NCI-H460 (cell line): ENCODE data around the gene PPP4R2. TPM values are rescaled to one million over a fixed set of nuclear protein-coding genes. Genes with fewer than 3 reads are reported as not detected.
A peak's percentile ranks its signal among the peaks of the same experiment; 100 is the strongest.

Experiments
- DNase-seq: peaks from one replicate; pipeline ENCODE4 v3.0.0-alpha.2; 2016; ENCODE audit warnings: low read depth; ENCODE audit errors: extremely low read depth
- total RNA-seq: library from RNA; depleted of rRNA; stranded (reverse); fragments of >200 nt; shearing (Covaris generic); gene quantifications from 2 replicates; pipeline ENCODE4 v1.2.3, GENCODE V29; 2014

PPP4R2 gene
- total RNA-seq, 1 experiment from 2014 or later, result 45.4 TPM

DNA sequence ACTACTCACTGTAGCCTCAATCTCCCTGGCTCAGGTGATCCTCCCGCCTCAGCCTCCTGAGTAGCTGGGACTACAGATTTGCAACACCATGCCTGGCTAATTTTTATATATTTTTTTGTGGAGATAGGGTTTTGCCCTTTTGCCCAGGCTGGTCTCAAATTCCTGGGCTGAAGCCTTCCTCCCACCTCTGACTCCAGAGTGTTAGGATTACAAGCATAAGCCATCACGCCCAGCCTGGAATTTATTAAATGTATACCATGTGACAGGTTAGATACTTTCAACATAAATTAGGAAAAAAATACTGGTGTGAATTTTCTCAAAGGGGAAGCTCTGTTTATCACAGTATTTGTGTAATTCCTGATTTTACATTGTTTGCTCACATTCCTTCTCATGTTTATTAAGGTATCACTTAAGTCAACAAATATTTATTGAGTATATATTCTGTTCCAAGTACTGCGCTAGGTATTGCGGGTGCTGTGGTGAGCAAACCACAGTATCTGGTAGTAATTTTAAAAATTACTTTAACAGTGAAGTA is 24.8 kb downstream of the PPP4R2 start:
- DNase-seq, result no peak

- no peak for DNase-seq
Measured at GRCh38 chr3:73024836-73025235, 28.2 kb downstream of the PPP4R2 start.

DNA sequence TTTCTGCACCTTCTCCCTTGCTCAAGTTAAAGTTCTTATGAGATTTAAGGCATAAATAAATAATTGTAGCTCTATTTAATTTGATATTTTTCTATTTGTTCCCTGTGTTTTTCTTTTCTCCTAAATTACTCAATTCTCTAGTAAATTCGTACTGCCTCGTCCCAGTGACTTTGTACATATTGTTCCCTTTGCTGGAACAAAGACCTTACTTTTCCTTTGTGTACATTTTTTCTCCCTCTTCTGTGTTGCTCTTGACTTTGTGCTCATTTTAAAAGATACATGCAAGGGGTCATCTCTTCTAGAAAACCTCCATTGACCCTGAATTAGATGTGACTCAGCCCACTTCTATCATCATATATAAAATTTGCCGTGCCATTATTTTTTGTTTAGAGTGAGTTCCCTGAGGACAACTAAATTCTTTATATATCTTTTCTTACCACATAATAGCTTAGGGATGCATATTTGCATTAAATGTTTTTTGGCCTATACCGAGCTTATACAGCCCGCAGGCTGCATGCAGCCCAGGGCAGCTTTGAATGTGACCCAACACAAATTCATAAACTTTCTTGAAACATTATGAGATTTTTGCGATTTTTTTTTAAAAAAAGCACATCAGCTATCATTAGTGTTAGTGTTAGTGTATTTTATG is 29.6 kb downstream of the PPP4R2 start:
- DNase-seq, result no peak

- DNase-seq, result no peak
Measured at GRCh38 chr3:73026760-73027113, 30.1 kb downstream of the PPP4R2 start.

GRCh38 chr3:73028803-73029202 is 32.2 kb downstream of the PPP4R2 start:
- DNase-seq, result no peak

DNA sequence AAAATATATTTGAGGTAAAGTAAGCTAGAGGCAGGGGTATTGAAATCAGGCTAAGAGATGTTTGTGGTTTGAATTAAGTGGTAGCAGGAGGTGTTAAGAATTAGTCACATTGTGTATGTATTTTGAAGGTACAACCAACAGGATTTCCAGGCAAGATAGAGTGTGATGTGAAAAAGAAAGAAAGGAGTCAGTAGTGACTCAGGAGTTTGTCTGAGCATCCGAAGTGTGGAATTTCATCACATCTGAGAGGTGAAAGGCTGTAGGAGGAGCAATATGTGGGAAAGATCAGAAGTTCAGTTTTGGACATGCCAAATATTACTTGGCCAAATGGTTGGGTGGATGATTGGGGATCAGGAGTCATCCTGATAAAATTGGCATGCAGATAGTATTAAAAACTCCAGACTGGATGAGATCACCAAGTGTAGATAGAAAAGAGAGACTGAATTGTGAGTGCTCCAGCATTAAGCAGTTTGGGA is 32.7 kb downstream of the PPP4R2 start:
- DNase-seq, result peak; percentile 27

DNA sequence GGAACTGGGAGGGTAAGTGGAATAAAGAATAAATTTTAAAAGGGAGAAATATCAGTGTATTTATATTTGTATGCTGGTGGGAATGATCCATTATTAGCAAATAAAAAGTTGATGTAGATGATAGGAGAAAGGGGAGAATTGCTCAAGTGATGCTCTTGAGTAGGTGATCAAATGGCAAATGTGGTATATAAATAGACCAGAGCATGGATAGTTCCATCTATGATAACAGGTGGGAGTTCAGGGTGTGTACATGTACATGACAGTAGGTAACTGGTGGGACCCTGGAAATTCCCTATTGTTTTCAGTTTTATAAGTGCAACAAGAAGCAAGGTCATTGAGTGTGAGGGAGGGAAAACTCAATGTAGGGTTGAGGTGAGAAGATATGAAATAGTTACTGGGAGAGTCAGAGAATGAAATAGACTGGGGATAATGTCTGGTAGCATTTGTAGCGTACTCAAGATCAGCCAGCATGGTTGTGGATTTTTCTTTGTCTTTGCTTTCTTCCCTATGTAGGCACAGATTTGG is 33.5 kb downstream of the PPP4R2 start:
- no peak for DNase-seq

DNA sequence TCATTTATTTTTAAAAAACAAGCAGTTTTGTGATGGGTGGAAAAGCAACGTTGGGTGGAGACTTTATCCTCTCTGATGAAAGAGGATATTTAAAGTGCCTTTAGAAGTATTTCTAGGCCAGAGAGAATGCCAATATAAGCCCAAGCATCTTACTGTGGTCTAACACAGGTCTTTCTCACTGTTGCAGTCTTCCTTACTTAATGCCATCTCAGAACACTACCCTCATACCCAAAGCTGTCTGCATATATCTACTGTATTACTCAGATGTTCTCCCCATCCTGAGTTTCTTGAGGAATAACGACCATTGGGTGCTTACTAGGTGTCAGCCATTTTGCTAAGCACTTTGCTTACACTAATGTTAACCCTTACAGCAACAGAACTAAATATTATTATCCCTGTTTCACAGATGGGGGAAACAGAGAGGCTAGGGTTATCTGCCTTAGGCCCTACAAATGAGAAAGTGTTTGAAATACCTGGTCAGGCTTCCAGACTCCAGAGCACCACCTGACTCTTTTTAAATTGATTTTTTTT is 35.0 kb downstream of the PPP4R2 start:
- no peak for DNase-seq

GRCh38 chr3:73036694-73037591 is 40.3 kb downstream of the PPP4R2 start:
- no peak for DNase-seq

- DNase-seq, result no peak
Measured at GRCh38 chr3:73041537-73041936, 44.9 kb downstream of the PPP4R2 start.

DNA sequence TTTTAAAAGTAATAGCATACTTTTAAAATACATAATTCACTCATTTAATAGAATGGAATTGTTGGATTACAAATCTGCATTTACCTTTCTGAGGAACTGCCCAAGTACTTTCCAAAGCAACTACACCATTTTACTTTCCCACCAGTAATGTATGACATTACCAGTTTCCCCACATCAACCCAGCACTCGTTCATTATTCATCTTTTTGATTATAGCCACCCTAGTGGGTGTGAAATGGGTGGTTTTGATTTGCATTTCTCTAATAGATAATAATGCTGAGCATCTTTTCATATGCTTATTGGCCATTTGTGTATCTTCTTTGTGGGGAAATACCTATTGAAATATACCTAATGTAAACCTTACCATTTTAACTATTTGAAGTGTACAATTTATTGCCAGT is 46.8 kb downstream of the PPP4R2 start:
- no peak for DNase-seq

- no peak for DNase-seq
Measured at GRCh38 chr3:73045391-73045790, 48.8 kb downstream of the PPP4R2 start.

DNA sequence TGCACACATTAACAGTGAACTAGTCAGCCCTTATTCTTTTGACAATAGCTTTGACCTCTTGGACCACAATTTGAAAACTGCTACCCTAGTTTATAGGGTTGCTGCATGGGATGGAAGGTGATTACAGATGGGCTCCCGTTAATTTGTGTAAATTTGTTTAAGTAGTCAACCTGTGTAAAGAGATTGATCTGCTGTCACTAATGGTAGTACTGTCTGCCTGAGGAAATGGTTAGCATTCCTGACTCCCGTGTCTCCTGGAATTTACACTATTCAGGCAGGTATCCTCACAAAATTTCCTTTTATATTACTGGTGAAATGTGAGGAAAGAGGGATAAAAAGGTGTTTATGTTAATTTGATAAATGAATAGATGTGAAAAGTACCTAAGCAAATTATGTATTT is 49.6 kb downstream of the PPP4R2 start:
- DNase-seq, result no peak

DNA sequence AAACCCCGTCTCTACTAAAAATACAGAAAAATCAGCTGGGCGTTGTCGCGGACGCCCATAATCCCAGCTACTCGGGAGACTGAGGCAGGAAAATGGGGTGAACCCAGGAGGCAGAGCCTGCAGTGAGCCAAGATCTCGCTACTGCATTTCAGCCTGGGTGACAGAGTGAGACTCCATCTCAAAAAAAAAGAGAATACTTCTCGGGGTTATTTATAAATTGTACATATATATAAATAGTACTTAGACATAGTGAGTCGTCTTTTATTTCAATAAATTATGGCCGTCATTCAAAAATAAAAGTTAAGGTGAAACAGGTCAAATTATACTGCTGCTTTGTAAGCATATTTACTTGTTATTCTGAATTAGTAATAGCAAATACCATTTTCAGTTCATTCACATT is 52.7 kb downstream of the PPP4R2 start:
- DNase-seq, result no peak

- no peak for DNase-seq
Measured at GRCh38 chr3:73052857-73053256, 56.2 kb downstream of the PPP4R2 start.

GRCh38 chr3:73055583-73055982 is 59.0 kb downstream of the PPP4R2 start:
- no peak for DNase-seq

GRCh38 chr3:73056014-73056844 is 59.6 kb downstream of the PPP4R2 start:
- peak; percentile 32 for DNase-seq

GRCh38 chr3:73056845-73057150 is 60.2 kb downstream of the PPP4R2 start:
- DNase-seq, result no peak

DNA sequence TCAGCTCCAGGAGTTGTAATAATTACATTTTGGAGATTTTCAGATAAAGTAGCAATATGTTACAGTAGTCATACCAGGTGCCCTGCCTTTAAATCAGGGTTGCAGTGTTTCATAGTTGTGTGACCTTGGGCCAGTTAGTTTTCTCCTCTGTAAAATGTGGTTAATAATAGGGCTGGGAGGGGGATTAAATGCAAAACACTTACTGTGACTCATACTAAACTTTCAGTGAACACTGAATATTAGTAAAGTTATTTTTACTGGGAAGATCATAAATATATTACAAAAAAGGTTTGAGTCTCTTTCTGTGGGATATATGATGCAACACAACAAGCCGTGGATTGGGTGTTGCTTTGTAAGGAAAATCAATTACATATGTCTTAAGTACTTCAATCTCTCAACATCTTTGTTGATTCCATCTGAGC is 63.7 kb downstream of the PPP4R2 start:
- DNase-seq, result no peak

DNA sequence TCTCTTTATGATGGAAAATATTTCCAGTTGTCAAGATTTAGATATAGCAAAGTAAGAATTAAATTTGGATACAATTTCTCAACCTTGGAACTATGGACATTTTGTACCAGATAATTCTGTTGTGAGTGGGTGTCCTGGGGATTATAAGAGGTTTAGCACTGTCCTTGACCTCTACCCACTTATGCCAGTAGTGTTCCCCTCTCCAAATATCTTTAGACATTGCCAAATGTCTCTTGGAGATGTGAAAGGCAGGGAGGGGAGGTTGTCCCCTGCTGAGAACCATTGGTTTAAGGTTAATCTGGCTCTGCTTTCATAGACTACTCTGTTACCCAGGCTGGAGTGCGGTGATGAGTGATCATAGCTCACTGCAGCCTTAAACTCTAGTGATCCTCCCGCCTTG is 64.8 kb downstream of the PPP4R2 start, which contains the start of gene EBLN2:
TSS of gene EBLN2 (plus strand) at position 244 of the 400 bp plus-strand sequence. CDS start 423 bp downstream, outside the sequence.
- DNase-seq, result no peak
